Aorta (tissue), 5 donors: Measurements from ENCODE around the gene CCDC88C. TPM values are rescaled to one million over a fixed set of nuclear protein-coding genes. Genes with fewer than 3 reads are reported as not detected.
A peak's percentile ranks its signal among the peaks of the same experiment; 100 is the strongest.

Experiments used
- ATAC-seq: fragments of 200-7000 bp; cut with Tn5 transposase; one replicate; pipeline ENCODE4 v1.9.1; 2022; ENCODE audit warnings: moderate library complexity; ENCODE audit not compliant: low FRiP score
- DNase-seq, 2 donors: peaks; one replicate each; pipeline ENCODE4 v3.0.0-alpha.2; 2020
- H3K27ac ChIP-seq, 2 donors: one replicate each; pipeline ENCODE4 v1.5.1; 2013; ENCODE audit warnings: low read length in 2 of 2, mild to moderate bottlenecking in 2 of 2, moderate library complexity in 2 of 2, control low read depth in 1 of 2, inconsistent platforms in 1 of 2, low read depth in 1 of 2
- H3K27me3 ChIP-seq, 2 donors: one replicate each; pipeline ENCODE4 v1.6.1; 2013; ENCODE audit warnings: control low read depth in 1 of 2, low read length in 1 of 2, mild to moderate bottlenecking in 1 of 2, moderate library complexity in 1 of 2; ENCODE audit not compliant: insufficient read depth in 2 of 2, control insufficient read depth in 1 of 2
- H3K36me3 ChIP-seq, 2 donors: one replicate each; pipeline ENCODE4 v1.6.1; 2013; ENCODE audit warnings: control low read depth in 1 of 2, low read length in 1 of 2, mild to moderate bottlenecking in 1 of 2; ENCODE audit not compliant: insufficient read depth in 2 of 2, control insufficient read depth in 1 of 2
- H3K4me1 ChIP-seq, 2 donors: one replicate each; pipeline ENCODE4 v1.6.1; 2013; ENCODE audit warnings: low read length in 2 of 2, control low read depth in 1 of 2, mild to moderate bottlenecking in 1 of 2, moderate library complexity in 1 of 2; ENCODE audit not compliant: insufficient read depth in 2 of 2, control insufficient read depth in 1 of 2
- H3K4me3 ChIP-seq, 2 donors: one replicate each; pipeline ENCODE4 v1.5.1; 2013; ENCODE audit warnings: low read length in 2 of 2, control low read depth in 1 of 2, mild to moderate bottlenecking in 1 of 2
- H3K9me3 ChIP-seq: one replicate; pipeline ENCODE4 v1.6.1; 2013; ENCODE audit warnings: mild to moderate bottlenecking, low read length; ENCODE audit not compliant: control insufficient read depth
- WGBS, 2 donors: extraction: QIAGEN DNeasy Blood & Tissue Kit; methylation state at CpG; one replicate each; pipeline ENCODE4 v1.1.7; 2013; 5-methylcytosine and 5-hydroxymethylcytosine counted together
- intact Hi-C, 2 donors: fragments of 100-400 bp; cut with DNase I; formaldehyde crosslinking; loops; one replicate each; pipeline versions ENCODE4 v1.14.2 to v1.15.0; 2022
- polyA plus RNA-seq, 2 donors: library from polyadenylated mRNA; stranded (reverse); fragments of 200-250 nt; gene quantifications; one replicate each; pipeline ENCODE4 v1.2.3, GENCODE V29; 2013
- total RNA-seq, 2 donors: library from RNA; stranded (reverse); fragmentation: NEBNext Ultra II Directional; extraction: Animal tissue kit (Norgen Biotek cat#: 25700); gene quantifications; one replicate each; pipeline ENCODE4 v1.2.1, GENCODE V29; 2021
- donor health status: healthy with polysubstance abuse.
- donor health status: Bipolar disorder and iron deficiency.
- donor health status: DM: no; HTN: no; CAD: no.
- donor health status: DM: no; HTN: no; CAD: no.
- donor health status: DM: yes; HTN: yes; CAD: no.

Gene CCDC88C
- total and polyA plus RNA-seq, 4 donors = 0.33 to 18.4 (median 6.1) TPM

GRCh38 chr14:91341751-91342154 is 75.9 kb downstream of the CCDC88C start:
- WGBS, 2 donors = 43 to 55% methylated on average over 7 of the region's 7 CpGs
- DNase-seq (peak in 1 of 2 donors; percentile 26), ATAC-seq (no peak)
- intact Hi-C loops = no loop called here
- no peak overlapping the region for H3K4me3 ChIP-seq
- no peaks in the 10 kb centered on the region for H3K36me3 ChIP-seq
- no peaks in the 10 kb centered on the region for H3K9me3 ChIP-seq
- H3K27me3 ChIP-seq = no peaks in the 10 kb centered on the region
- H3K27ac ChIP-seq = no peak overlapping the region
- no peaks in the 10 kb centered on the region for H3K4me1 ChIP-seq

DNA sequence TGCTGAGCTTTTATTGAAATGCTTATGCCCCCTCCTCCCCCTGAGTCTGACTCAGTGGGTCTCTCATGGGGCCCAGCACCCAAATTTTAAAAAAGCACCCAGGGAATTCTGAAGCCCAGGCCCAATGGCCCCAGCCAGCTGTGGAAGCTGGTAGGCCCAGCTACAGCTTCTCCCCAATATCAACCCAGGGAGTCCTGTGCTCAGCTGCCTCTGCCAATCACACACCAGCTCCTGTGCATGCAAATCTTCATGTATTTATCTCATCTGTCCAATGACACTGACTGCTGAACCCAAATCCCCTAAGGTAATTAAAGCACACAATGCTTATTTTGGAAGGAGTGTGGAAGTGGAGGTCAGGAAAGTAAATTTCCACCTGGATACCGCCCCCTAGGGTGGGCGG is 76.3 kb downstream of the CCDC88C start:
- no peak overlapping the region for H3K27ac ChIP-seq
- 76 to 97% methylated on average over 2 of the region's 2 CpGs for WGBS, 2 donors
- intact Hi-C loops = no loop called here
- no peak overlapping the region for H3K4me3 ChIP-seq
- H3K4me1 ChIP-seq = no peaks in the 10 kb centered on the region
- no peaks in the 10 kb centered on the region for H3K27me3 ChIP-seq
- H3K36me3 ChIP-seq = no peaks in the 10 kb centered on the region
- no peaks in the 10 kb centered on the region for H3K9me3 ChIP-seq
- ATAC-seq (no peak), DNase-seq (peak in 1 of 2 donors; percentile 1)

DNA sequence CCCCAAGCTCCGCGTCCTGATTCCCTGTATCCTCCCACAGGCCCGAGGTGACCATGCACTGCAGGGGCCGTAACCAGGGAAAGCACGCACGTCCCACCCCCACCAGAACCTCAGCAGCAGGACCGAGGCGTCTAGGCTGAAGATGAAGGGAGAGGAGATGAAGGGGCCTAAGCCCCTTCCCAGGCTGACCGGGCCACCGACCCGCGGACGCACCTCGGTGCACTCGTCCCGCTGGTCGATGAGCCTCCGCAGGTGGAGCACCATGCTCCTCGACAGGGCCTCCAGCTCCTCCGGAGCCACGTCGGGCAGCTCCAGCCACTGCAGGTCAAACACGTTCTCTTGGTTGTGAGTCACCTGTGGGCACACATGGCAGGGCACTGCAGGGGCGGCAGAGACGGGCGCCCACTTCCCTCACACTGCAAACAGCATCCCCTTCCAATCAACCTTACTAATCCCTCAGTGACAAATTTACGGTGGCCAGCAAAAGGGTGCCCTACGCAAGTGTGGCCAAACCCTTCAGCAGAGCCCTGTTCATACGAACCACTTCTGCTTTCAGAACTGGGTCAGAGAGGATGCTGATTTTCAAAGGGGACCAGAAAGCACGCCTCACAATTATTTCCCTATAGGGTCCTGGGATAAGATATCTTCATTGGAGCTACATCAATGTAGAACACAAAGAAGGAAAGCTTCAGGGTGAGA is 77.8 kb downstream of the CCDC88C start:
- ATAC-seq = no peak
- Histone ChIP-seq H3K4me3 (no peak overlapping the region), H3K36me3 (no peaks in the 10 kb centered on the region), H3K9me3 (no peaks in the 10 kb centered on the region), H3K4me1 (no peaks in the 10 kb centered on the region), H3K27ac (no peak overlapping the region), H3K27me3 (no peaks in the 10 kb centered on the region)
- no peak for DNase-seq
- WGBS, 2 donors = 96% methylated on average over 30 of the region's 30 CpGs
- intact Hi-C loops = no loop called here

- intact Hi-C loops = no loop called here
- Histone ChIP-seq H3K4me1 (no peaks in the 10 kb centered on the region), H3K27ac (no peak overlapping the region), H3K27me3 (no peaks in the 10 kb centered on the region), H3K9me3 (no peaks in the 10 kb centered on the region), H3K36me3 (no peaks in the 10 kb centered on the region), H3K4me3 (no peak overlapping the region)
- ATAC-seq = no peak
- no peak for DNase-seq
- WGBS, 2 donors = 97% methylated on average over 17 of the region's 17 CpGs
These were observed 78.5 kb downstream of the CCDC88C start for GRCh38 chr14:91339076-91339475.

DNA sequence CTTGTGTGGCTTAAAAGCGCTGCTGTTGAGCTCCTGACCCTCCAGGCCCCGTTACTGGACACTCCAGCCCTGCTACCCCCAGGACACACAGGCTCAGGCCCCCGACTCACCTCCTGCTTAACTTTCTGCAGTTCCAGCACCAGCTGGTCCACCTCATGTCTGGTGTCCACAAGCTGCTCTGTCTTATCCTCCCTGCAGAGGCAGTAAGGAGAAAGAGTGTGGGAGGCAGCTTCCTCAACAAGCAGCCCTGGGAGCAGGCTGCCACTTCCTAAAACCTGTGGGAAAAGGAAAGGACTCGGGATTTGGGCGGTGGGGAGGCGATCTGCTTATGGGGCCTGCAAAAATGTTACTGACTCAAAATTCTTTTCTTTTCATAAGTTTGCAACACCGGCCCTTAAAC is 79.2 kb downstream of the CCDC88C start:
- Histone ChIP-seq H3K9me3 (no peaks in the 10 kb centered on the region), H3K27me3 (no peaks in the 10 kb centered on the region), H3K4me1 (no peaks in the 10 kb centered on the region), H3K4me3 (no peak overlapping the region), H3K36me3 (no peaks in the 10 kb centered on the region), H3K27ac (no peak overlapping the region)
- 95% methylated on average over 7 of the region's 7 CpGs for WGBS, 2 donors
- ATAC-seq (no peak), DNase-seq (no peak)
- intact Hi-C loops = no loop called here

DNA sequence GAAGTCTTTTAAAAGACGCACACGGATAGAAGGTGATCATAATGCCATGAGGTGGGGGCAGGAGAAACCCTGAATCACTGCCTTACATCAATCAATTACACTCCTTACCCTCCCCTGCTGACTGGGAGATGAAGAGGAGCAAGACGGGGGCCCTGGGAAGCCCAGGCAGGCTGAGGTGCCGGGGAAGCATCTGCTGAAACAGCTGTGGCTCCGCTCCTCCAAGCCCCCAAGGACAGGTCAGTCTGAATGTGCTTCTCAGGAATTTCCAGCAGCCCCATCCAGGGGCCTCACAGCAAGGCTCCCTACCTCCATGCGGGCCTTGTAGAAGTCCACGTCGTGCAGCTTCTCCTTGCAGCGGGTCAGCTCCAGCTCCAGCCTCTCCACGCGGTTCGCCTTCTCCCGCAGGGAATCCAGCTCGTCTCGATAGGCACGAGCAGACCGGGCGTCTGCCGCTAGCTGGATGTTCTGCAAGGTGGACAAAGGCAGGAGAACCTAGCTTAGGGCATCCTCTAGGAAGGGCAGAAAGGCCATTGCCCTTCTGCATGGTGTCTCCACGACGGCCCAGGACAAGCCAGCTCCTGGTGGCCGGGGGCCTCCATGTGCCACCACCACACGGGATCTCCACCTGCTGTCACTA is 79.8 kb downstream of the CCDC88C start:
- H3K36me3 ChIP-seq = no peaks in the 10 kb centered on the region
- H3K27ac ChIP-seq = no peak overlapping the region
- H3K9me3 ChIP-seq = no peaks in the 10 kb centered on the region
- H3K4me3 ChIP-seq = no peak overlapping the region
- intact Hi-C loops = no loop called here
- no peaks in the 10 kb centered on the region for H3K4me1 ChIP-seq
- no peak for ATAC-seq
- no peaks in the 10 kb centered on the region for H3K27me3 ChIP-seq
- WGBS, 2 donors = 94 to 95% methylated on average over 23 of the region's 23 CpGs
- no peak for DNase-seq

- H3K27ac ChIP-seq = no peak overlapping the region
- H3K9me3 ChIP-seq = no peaks in the 10 kb centered on the region
- H3K27me3 ChIP-seq = no peaks in the 10 kb centered on the region
- ATAC-seq = no peak
- intact Hi-C loops = no loop called here
- DNase-seq = no peak
- 94 to 97% methylated on average over 9 of the region's 9 CpGs for WGBS, 2 donors
- no peaks in the 10 kb centered on the region for H3K36me3 ChIP-seq
- no peaks in the 10 kb centered on the region for H3K4me1 ChIP-seq
- no peak overlapping the region for H3K4me3 ChIP-seq
These were observed 81.5 kb downstream of the CCDC88C start for GRCh38 chr14:91336093-91336450.

- H3K36me3 ChIP-seq = no peaks in the 10 kb centered on the region
These were observed 82.2 kb downstream of the CCDC88C start for GRCh38 chr14:91335191-91336092.

More at GRCh38 chr14:91335191-91336092, 82.2 kb downstream of the CCDC88C start:
- DNase-seq = no peak
- no peaks in the 10 kb centered on the region for H3K27me3 ChIP-seq
- H3K9me3 ChIP-seq = no peaks in the 10 kb centered on the region
- no peak for ATAC-seq
- intact Hi-C loops = no loop called here
- no peak overlapping the region for H3K27ac ChIP-seq
- WGBS, 2 donors = 95 to 96% methylated on average over 19 of the region's 19 CpGs
- no peaks in the 10 kb centered on the region for H3K4me1 ChIP-seq
- H3K4me3 ChIP-seq = no peak overlapping the region
